Activated naive CD8-positive, alpha-beta T cell (primary cell): ENCODE results near the gene GPC1.

Experiments
- H3K27ac Mint-ChIP-seq: one replicate; pipeline ENCODE4 v1.8.0; 2021; ENCODE audit warnings: mixed read lengths
- H3K27me3 Mint-ChIP-seq: one replicate; pipeline ENCODE4 v1.8.0; 2021; ENCODE audit warnings: mixed read lengths
- H3K36me3 Mint-ChIP-seq: one replicate; pipeline ENCODE4 v1.8.0; 2021; ENCODE audit warnings: mixed read lengths
- H3K4me1 Mint-ChIP-seq: one replicate; pipeline ENCODE4 v1.8.0; 2021; ENCODE audit warnings: low read depth, mixed read lengths
- H3K4me3 Mint-ChIP-seq: one replicate; pipeline ENCODE4 v1.8.0; 2021; ENCODE audit warnings: mild to moderate bottlenecking, mixed read lengths
- H3K9me3 Mint-ChIP-seq: one replicate; pipeline ENCODE4 v1.8.0; 2021; ENCODE audit warnings: low read depth, mixed read lengths

The GPC1 gene

DNA sequence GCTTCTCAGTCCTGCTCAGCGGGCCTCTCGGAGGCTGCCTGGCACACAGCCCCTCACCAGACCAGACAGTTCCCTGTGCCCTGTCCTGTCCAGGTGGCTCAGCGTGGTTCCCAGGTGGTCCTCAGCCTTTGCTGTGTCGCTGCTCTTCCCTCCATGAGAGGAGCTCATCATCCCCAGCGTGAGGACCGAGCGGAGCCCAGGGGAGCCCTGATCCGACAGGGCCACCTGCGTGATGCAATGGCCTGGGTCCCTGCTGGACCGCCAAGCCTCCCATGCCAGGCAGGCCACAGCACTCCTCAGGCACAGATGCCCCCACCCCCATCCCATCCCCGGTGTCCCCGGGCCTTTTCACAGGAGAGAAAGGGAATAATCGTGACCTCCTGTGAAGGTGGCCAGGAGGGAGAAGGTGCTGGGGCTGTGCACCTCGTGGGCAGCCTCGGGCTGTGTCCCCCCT, 4.3 kb downstream of the GPC1 start:
- Mint-ChIP-seq H3K36me3 (no peaks in the 10 kb centered on the region), H3K4me3 (no peak overlapping the region), H3K4me1 (peaks cover 3% of the 10 kb centered on the region), H3K27me3 (peaks cover 3% of the 10 kb centered on the region), H3K9me3 (no peaks in the 10 kb centered on the region), H3K27ac (no peak overlapping the region)

- Mint-ChIP-seq H3K9me3 (no peaks in the 10 kb centered on the region), H3K27me3 (peaks cover 3% of the 10 kb centered on the region), H3K27ac (no peak overlapping the region), H3K4me3 (no peak overlapping the region), H3K36me3 (no peaks in the 10 kb centered on the region), H3K4me1 (peaks cover 2% of the 10 kb centered on the region)
Measured at GRCh38 chr2:240440251-240440650, 4.8 kb downstream of the GPC1 start.

GRCh38 chr2:240440704-240441320, 5.3 kb downstream of the GPC1 start:
- H3K4me3 Mint-ChIP-seq: no peak overlapping the region
- H3K9me3 Mint-ChIP-seq: no peaks in the 10 kb centered on the region
- no peak overlapping the region for H3K27ac Mint-ChIP-seq
- peaks cover 2% of the 10 kb centered on the region for H3K4me1 Mint-ChIP-seq
- H3K27me3 Mint-ChIP-seq: peaks cover 3% of the 10 kb centered on the region
- no peaks in the 10 kb centered on the region for H3K36me3 Mint-ChIP-seq

- peaks cover 2% of the 10 kb centered on the region for H3K4me1 Mint-ChIP-seq
Measured at GRCh38 chr2:240441326-240441992, 6.0 kb downstream of the GPC1 start.

GRCh38 chr2:240441993-240442411, 6.5 kb downstream of the GPC1 start:
- Mint-ChIP-seq H3K4me1 (peaks cover 2% of the 10 kb centered on the region), H3K9me3 (no peaks in the 10 kb centered on the region), H3K27me3 (peaks cover 3% of the 10 kb centered on the region), H3K4me3 (no peak overlapping the region), H3K27ac (no peak overlapping the region), H3K36me3 (no peaks in the 10 kb centered on the region)

More at GRCh38 chr2:240441326-240441992, 6.0 kb downstream of the GPC1 start:
- Mint-ChIP-seq H3K36me3 (no peaks in the 10 kb centered on the region), H3K27ac (no peak overlapping the region), H3K9me3 (no peaks in the 10 kb centered on the region), H3K27me3 (peaks cover 3% of the 10 kb centered on the region), H3K4me3 (no peak overlapping the region)

GRCh38 chr2:240442891-240443715, 7.6 kb downstream of the GPC1 start:
- Mint-ChIP-seq H3K4me3 (no peak overlapping the region), H3K36me3 (no peaks in the 10 kb centered on the region), H3K4me1 (no peaks in the 10 kb centered on the region), H3K9me3 (no peaks in the 10 kb centered on the region), H3K27ac (no peak overlapping the region), H3K27me3 (peaks cover 2% of the 10 kb centered on the region)

DNA sequence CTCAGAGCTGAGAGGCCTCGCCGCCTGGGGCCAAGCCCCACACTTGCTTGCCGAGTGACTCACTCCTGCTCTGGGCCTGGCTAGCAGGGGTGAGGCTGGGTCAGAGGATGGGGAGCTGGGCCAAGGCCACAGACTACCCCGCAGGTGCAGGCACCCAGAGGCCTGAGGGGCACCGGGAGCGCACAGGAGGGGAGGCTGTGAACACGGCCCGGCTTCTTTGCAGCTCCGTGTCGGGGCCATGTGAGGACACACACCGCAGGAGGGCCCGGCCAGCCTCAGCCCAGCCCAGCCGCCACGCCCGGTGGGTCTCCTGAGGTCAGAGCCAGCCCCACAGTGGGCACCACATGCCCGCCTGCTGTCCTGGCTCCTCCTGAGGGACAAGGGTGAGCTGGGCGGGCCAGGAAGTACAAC, 8.4 kb downstream of the GPC1 start:
- Mint-ChIP-seq H3K4me3 (no peak overlapping the region), H3K4me1 (no peaks in the 10 kb centered on the region), H3K9me3 (no peaks in the 10 kb centered on the region), H3K27ac (no peak overlapping the region), H3K36me3 (no peaks in the 10 kb centered on the region), H3K27me3 (peaks cover 3% of the 10 kb centered on the region)

GRCh38 chr2:240444464-240444863, 9.0 kb downstream of the GPC1 start:
- H3K27me3 Mint-ChIP-seq: peaks cover 5% of the 10 kb centered on the region

DNA sequence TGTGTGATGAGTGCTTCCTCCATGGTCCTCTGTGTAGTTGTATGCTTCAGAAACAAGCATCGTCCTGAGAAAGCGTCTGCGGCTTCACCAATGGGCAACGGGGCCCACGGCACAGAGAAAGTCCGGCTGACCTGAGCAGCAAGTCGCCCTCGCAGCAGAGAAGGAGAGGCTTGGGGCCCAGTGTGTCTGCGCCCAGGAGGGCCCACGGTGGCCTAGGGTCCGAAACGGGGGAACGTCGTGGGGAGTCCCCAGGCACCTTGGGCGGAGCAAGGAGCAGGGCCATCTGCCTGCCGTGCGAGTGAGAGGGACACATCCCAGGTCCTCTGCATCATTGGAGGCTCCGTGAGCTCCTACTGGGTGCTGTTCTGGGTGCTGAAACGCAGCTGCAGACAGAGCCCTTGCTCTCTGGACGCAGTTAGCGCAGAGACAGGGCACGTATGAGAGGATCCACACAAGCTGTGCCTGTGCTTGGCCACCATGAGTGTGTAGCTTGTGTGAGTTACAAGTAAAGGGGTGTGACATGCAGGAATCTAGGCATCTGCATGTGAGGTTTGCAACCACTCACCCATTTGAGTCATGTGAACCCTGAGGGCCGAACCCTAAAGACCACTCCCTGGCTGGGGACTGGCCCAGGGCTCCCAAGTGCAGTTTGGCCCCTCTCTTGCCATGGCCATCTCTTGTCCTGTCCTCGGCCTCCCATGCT, 10.6 kb downstream of the GPC1 start:
- Mint-ChIP-seq H3K9me3 (no peaks in the 10 kb centered on the region), H3K4me1 (no peaks in the 10 kb centered on the region), H3K4me3 (no peak overlapping the region), H3K36me3 (no peaks in the 10 kb centered on the region), H3K27ac (no peak overlapping the region), H3K27me3 (peaks cover 13% of the 10 kb centered on the region)

More at GRCh38 chr2:240444464-240444863, 9.0 kb downstream of the GPC1 start:
- no peaks in the 10 kb centered on the region for H3K36me3 Mint-ChIP-seq
- no peak overlapping the region for H3K4me3 Mint-ChIP-seq
- H3K9me3 Mint-ChIP-seq: no peaks in the 10 kb centered on the region
- no peaks in the 10 kb centered on the region for H3K4me1 Mint-ChIP-seq
- H3K27ac Mint-ChIP-seq: no peak overlapping the region

DNA sequence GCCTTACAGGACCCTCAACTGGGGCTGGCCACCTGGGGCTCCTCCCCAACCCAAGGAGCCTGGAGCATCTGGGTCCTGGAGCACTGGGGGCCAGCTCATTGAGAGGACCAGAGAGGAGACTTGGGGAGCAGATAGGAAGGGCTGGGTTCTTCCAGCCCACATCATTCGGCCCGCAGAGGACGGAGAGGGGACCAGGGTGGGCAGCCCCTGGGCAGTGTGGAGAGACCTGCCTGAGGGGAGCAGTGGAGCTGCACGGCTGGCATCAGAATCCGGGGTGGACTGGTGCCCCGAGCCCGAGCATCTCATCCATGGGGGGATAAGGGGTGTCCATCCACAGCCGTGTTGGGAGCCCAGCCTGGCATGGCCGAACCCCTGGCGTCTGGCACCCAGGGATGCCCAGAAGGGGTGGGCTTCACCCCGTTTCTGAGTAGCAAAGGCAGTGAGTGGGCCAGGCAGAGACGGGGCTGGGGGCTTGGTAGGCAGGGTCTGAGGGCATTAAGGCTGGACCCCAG, 11.3 kb downstream of the GPC1 start:
- Mint-ChIP-seq H3K4me1 (no peaks in the 10 kb centered on the region), H3K27me3 (peaks cover 13% of the 10 kb centered on the region), H3K9me3 (no peaks in the 10 kb centered on the region), H3K4me3 (no peak overlapping the region), H3K36me3 (no peaks in the 10 kb centered on the region), H3K27ac (no peak overlapping the region)

GRCh38 chr2:240447331-240447730, 11.9 kb downstream of the GPC1 start:
- no peaks in the 10 kb centered on the region for H3K36me3 Mint-ChIP-seq
- peaks cover 18% of the 10 kb centered on the region for H3K27me3 Mint-ChIP-seq
- no peaks in the 10 kb centered on the region for H3K9me3 Mint-ChIP-seq
- H3K4me3 Mint-ChIP-seq: no peak overlapping the region
- no peak overlapping the region for H3K27ac Mint-ChIP-seq
- peaks cover 2% of the 10 kb centered on the region for H3K4me1 Mint-ChIP-seq

DNA sequence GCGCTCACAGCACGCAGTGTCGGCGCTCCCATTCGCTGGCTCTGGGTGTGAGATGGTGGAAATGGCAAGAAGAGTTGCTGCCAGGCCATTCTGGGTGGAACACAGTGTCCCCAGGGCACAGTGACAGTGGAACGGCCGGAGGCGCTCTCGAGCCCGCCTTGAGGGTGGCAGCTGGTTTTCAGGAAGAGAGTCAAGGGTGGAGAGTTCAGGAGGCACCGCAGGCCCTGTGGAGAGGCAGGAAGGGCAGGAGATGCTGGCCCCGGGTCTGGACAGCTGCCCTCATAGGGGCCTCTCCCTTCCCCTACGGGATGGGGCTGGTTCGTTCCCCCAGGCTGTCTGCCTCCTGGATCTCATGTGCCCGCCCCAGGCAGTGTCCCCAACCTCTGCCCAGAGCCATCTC, 12.5 kb downstream of the GPC1 start:
- peaks cover 2% of the 10 kb centered on the region for H3K4me1 Mint-ChIP-seq
- H3K9me3 Mint-ChIP-seq: no peaks in the 10 kb centered on the region
- no peaks in the 10 kb centered on the region for H3K36me3 Mint-ChIP-seq
- no peak overlapping the region for H3K27ac Mint-ChIP-seq
- no peak overlapping the region for H3K4me3 Mint-ChIP-seq
- peaks cover 18% of the 10 kb centered on the region for H3K27me3 Mint-ChIP-seq

DNA sequence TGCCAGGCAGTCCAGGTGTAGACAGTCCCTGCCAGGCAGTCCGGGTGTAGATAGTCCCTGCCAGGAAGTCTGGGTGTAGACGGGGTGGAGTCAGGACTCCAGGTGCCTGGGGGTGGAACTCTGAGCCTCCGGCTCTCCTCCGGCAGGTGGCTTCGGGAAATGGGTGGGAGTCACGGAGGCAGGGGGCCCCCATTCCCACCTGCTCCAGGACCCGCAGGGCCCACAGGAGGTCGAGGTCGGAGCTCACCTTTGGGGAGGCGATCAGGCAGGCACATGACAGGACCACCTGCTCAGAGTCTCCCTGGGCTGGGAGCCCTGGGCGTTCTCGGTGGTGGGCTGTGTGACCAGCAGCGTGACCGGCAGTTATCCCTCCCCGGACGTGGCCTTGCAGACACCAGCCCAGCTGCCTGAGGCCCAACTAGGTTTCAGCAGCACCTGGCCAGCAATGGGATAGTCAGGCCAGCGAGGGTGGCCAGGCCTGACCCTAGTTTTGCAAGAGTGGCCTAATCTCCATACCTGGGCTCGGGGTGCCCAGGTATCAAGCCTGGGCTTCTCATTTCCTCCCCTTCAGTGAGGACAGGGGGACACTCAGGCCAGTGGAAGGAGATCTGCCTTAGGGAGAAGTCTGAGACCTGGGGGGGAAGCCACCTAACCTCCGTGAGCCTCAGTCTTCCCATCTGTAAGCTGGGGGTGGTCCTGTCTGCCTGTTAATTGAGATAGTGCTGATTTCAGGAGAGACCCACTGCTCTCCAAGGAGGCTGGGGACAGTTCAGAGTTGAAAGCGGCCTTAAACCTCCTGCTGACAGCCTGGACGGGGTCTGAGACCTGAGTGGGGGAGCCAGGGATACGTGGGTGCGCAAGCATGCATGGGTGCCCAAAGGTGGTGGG, 13.2 kb downstream of the GPC1 start:
- no peaks in the 10 kb centered on the region for H3K9me3 Mint-ChIP-seq
- peaks cover 18% of the 10 kb centered on the region for H3K27me3 Mint-ChIP-seq
- no peak overlapping the region for H3K4me3 Mint-ChIP-seq
- H3K27ac Mint-ChIP-seq: no peak overlapping the region
- H3K36me3 Mint-ChIP-seq: no peaks in the 10 kb centered on the region
- peaks cover 2% of the 10 kb centered on the region for H3K4me1 Mint-ChIP-seq
